DND-41 (cell line): Measurements from ENCODE around the gene PACRG.

ENCODE experiments used
- ATAC-seq: fragments of 200-7000 bp; cut with Tn5 transposase; 3 replicates; pipeline ENCODE4 v1.9.1; 2021; ENCODE audit warnings: low read depth; ENCODE audit not compliant: insufficient read depth
- DNase-seq: peaks from one replicate; pipeline ENCODE4 v3.0.0-alpha.2; 2020
- H2AFZ ChIP-seq: 2 replicates; pipeline ENCODE4 v1.6.0; 2012; ENCODE audit warnings: low read depth, low read length
- H3K27ac ChIP-seq: 2 replicates; pipeline ENCODE4 v1.5.1; 2012; ENCODE audit warnings: low read length, inconsistent platforms
- H3K27me3 ChIP-seq: fragments of 200-600 bp; sonication (generic); 2 replicates; pipeline ENCODE4 v1.6.0; 2012; ENCODE audit warnings: low read length, mild to moderate bottlenecking, inconsistent platforms; ENCODE audit not compliant: insufficient read depth, poor library complexity
- H3K36me3 ChIP-seq: 2 replicates; pipeline ENCODE4 v1.5.1; 2012; ENCODE audit warnings: low read length, inconsistent platforms; ENCODE audit not compliant: insufficient read depth
- H3K4me1 ChIP-seq: 2 replicates; pipeline ENCODE4 v1.5.1; 2012; ENCODE audit warnings: mild to moderate bottlenecking, low read length; ENCODE audit not compliant: insufficient read depth
- H3K4me2 ChIP-seq: 2 replicates; pipeline ENCODE4 v1.6.0; 2012; ENCODE audit warnings: mild to moderate bottlenecking, moderate library complexity, low read length, inconsistent platforms; ENCODE audit not compliant: insufficient read depth
- H3K4me3 ChIP-seq, 2 experiments: fragments of 200-600 bp in 1 of 2; shearing (Covaris generic) in 1 of 2; 2 replicates each; pipeline ENCODE4 v1.5.1; 2012 to 2016; ENCODE audit warnings: inconsistent platforms in 2 of 2, low read length in 2 of 2, mild to moderate bottlenecking in 2 of 2, low read depth in 1 of 2, moderate library complexity in 1 of 2
- H3K79me2 ChIP-seq: 2 replicates; pipeline ENCODE4 v1.6.0; 2012; ENCODE audit warnings: low read length, inconsistent platforms; ENCODE audit not compliant: insufficient read depth
- H3K9ac ChIP-seq: 2 replicates; pipeline ENCODE4 v1.6.0; 2012; ENCODE audit warnings: low read depth, mild to moderate bottlenecking, inconsistent platforms, low read length, moderate library complexity
- H3K9me3 ChIP-seq: 2 replicates; pipeline ENCODE4 v1.5.1; 2012; ENCODE audit warnings: low read length, moderate library complexity, mild to moderate bottlenecking, inconsistent platforms; ENCODE audit not compliant: insufficient read depth, severe bottlenecking
- H4K20me1 ChIP-seq: 2 replicates; pipeline ENCODE4 v1.6.0; 2012; ENCODE audit warnings: low read length; ENCODE audit not compliant: insufficient read depth
- EZH2 ChIP-seq: IDR thresholded peaks from 3 replicates; pipeline ENCODE4 v1.6.1; 2012; ENCODE audit warnings: borderline replicate concordance, low read depth, mild to moderate bottlenecking, moderate library complexity, low read length, inconsistent platforms; ENCODE audit not compliant: severe bottlenecking
- TF ChIP-seq, protein P1 (sequence below): IDR thresholded peaks from 2 replicates; pipeline ENCODE4 v1.5.1; 2012; ENCODE audit warnings: borderline replicate concordance, low read length, moderate library complexity, mild to moderate bottlenecking; ENCODE audit not compliant: poor library complexity, severe bottlenecking; ENCODE audit errors: extremely low read depth

PACRG gene

DNA sequence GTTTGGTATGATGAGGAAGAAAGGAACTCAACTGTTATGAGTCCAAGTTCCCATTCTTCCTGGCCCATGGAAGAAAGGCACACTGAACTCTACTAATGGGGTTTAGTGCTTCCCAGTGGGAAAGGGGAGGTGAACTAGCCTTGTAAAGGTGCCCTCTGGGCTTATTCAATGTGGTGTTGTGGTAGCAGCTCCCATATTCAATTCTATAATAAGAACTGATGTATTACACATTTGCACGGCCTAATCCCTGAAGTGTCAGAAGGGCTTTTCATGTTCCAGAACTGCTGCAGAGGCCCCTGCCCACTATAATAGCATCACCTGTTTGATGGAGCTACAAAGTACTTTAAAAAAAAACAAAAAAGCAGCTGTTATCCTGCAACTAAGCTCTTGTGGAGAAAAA lies 17.4 kb upstream of the PACRG start:
- Histone ChIP-seq H4K20me1 (no peaks in the 10 kb centered on the region), H3K4me3 (no peak overlapping the region), H3K9me3 (no peaks in the 10 kb centered on the region), H3K36me3 (no peaks in the 10 kb centered on the region), H3K79me2 (no peaks in the 10 kb centered on the region), H3K4me2 (no peak overlapping the region), H2AFZ (no peak overlapping the region), H3K27me3 (no peaks in the 10 kb centered on the region), H3K9ac (no peak overlapping the region), H3K4me1 (no peaks in the 10 kb centered on the region), H3K27ac (no peak overlapping the region)
- ATAC-seq (no peak), DNase-seq (no peak)
- no peak for TF ChIP-seq EZH2
- TF ChIP-seq, protein P1, sequence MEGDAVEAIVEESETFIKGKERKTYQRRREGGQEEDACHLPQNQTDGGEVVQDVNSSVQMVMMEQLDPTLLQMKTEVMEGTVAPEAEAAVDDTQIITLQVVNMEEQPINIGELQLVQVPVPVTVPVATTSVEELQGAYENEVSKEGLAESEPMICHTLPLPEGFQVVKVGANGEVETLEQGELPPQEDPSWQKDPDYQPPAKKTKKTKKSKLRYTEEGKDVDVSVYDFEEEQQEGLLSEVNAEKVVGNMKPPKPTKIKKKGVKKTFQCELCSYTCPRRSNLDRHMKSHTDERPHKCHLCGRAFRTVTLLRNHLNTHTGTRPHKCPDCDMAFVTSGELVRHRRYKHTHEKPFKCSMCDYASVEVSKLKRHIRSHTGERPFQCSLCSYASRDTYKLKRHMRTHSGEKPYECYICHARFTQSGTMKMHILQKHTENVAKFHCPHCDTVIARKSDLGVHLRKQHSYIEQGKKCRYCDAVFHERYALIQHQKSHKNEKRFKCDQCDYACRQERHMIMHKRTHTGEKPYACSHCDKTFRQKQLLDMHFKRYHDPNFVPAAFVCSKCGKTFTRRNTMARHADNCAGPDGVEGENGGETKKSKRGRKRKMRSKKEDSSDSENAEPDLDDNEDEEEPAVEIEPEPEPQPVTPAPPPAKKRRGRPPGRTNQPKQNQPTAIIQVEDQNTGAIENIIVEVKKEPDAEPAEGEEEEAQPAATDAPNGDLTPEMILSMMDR, result no peak

DNA sequence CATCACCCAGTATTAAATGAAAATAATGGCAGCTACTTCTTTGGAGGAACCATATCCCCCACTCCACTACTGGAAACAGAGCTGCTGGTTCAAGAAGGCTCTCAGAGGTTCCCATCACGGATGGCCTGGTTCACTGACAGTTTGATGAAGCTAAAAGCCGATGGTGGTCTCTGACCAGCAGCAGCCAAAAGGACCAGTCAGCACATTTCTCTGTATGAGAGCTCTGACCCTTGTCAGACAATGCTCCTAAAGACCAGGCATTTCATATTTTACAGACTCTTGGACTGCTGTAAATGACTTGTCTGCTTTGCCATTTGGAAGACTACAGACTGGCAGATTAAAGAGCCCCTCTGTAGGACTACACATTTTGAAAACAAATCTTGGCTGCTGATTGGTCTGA lies 16.8 kb upstream of the PACRG start:
- Histone ChIP-seq H3K9me3 (no peaks in the 10 kb centered on the region), H3K4me3 (no peak overlapping the region), H3K27ac (no peak overlapping the region), H3K79me2 (no peaks in the 10 kb centered on the region), H3K27me3 (no peaks in the 10 kb centered on the region), H4K20me1 (no peaks in the 10 kb centered on the region), H3K9ac (no peak overlapping the region), H2AFZ (no peak overlapping the region), H3K4me2 (no peak overlapping the region), H3K36me3 (no peaks in the 10 kb centered on the region), H3K4me1 (no peaks in the 10 kb centered on the region)
- no peak for TF ChIP-seq EZH2
- TF ChIP-seq, protein P1, result no peak
- DNase-seq (no peak), ATAC-seq (no peak)

DNA sequence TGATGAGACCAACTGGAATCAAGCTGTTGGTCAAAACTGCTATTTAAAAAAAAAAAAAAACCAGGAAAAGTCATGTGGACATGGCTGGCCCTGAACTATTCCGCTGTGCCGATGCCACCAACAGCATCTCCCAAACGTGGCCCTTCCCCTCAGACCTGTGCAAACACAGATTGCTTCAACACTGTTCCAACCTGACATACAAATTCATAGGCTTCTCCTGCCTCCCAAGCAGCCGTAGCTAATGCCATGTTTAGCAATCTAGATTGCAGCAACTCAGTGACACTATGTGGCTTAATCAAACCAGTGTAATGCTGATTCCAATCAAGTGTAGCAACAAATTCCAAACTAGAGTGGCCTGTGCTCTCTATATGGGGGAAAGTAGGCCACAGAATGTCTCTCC lies 16.4 kb upstream of the PACRG start:
- Histone ChIP-seq H3K4me1 (no peaks in the 10 kb centered on the region), H3K36me3 (no peaks in the 10 kb centered on the region), H3K79me2 (no peaks in the 10 kb centered on the region), H2AFZ (no peak overlapping the region), H3K9ac (no peak overlapping the region), H3K9me3 (no peaks in the 10 kb centered on the region), H3K4me3 (no peak overlapping the region), H3K27ac (no peak overlapping the region), H3K4me2 (no peak overlapping the region), H4K20me1 (no peaks in the 10 kb centered on the region), H3K27me3 (no peaks in the 10 kb centered on the region)
- TF ChIP-seq, protein P1, result no peak
- no peak for TF ChIP-seq EZH2
- DNase-seq (no peak), ATAC-seq (no peak)

DNA sequence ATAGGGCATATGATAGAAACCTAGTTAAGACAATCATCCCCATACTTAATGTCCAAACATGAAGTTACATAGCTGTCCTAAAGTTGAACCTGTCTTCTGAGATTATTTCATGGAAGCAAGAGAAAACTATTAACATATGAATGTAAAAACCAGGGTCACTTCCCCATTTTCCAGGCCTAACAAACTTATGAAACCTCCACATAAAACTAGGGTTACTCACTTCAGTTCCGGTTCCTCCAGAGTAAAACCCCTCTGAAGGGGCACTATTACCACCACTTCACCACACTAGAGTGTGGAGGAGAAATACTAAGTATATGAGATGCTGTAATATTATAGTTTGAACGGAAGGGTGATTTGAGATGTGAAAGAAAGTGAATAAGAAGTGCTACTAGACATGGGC lies 15.1 kb upstream of the PACRG start:
- no peaks in the 10 kb centered on the region for H3K27me3 ChIP-seq
- H3K27ac ChIP-seq, result no peak overlapping the region
- no peaks in the 10 kb centered on the region for H4K20me1 ChIP-seq
- H3K4me2 ChIP-seq, result no peak overlapping the region
- H3K79me2 ChIP-seq, result no peaks in the 10 kb centered on the region
- no peaks in the 10 kb centered on the region for H3K36me3 ChIP-seq
- H3K4me3 ChIP-seq, result no peak overlapping the region
- TF ChIP-seq, protein P1, result no peak
- no peak for TF ChIP-seq EZH2
- ATAC-seq, result no peak
- no peaks in the 10 kb centered on the region for H3K9me3 ChIP-seq
- DNase-seq, result no peak
- no peak overlapping the region for H3K9ac ChIP-seq
- H2AFZ ChIP-seq, result no peak overlapping the region
- no peaks in the 10 kb centered on the region for H3K4me1 ChIP-seq
